K562 (cell line): Measurements from ENCODE around the gene APIP.

Source experiments
- ATF3 ChIP-seq, 2 experiments: fragments of 450-650 bp in 1 of 2; sonication (generic) in 1 of 2; formaldehyde crosslinking in 1 of 2; IDR thresholded peaks in 1 of 2; conservative IDR thresholded peaks in 1 of 2; 2 replicates each; pipeline versions ENCODE4 v1.6.1 to v1.8.1; 2016 to 2023; ENCODE audit warnings: mild to moderate bottlenecking in 2 of 2, moderate library complexity in 2 of 2, inconsistent platforms in 1 of 2, missing genetic modification reagents in 1 of 2
- NCOA1 ChIP-seq: fragments of 450-650 bp; IDR thresholded peaks from 2 replicates; pipeline ENCODE4 v1.6.1; 2016; ENCODE audit warnings: low read depth
- RNF219 ChIP-seq: fragments of 250-450 bp; sonication (Bioruptor Pico); IDR thresholded peaks from 2 replicates; pipeline ENCODE4 v1.5.0; 2022; ENCODE audit warnings: mild to moderate bottlenecking
- ZNF232 ChIP-seq: sonication (generic); formaldehyde crosslinking; IDR thresholded peaks from 2 replicates; pipeline ENCODE4 v1.8.0; 2022; ENCODE audit warnings: mild to moderate bottlenecking, missing genetic modification reagents
- ZSCAN29 ChIP-seq: fragments of 450-650 bp; IDR thresholded peaks from 2 replicates; pipeline ENCODE4 v1.6.1; 2017

GRCh38 chr11:34960277-34960676 lies 44.1 kb upstream of the APIP start:
- TF ChIP-seq RNF219 (CRISPR knock-in tag) (no peak), NCOA1 (no peak), ZNF232 (CRISPR knock-in tag) (no peak), ZSCAN29 (no peak), ATF3 (IDR thresholded peaks at IDR 0.05) (no peak), ATF3 (CRISPR knock-in tag; conservative IDR thresholded peaks at IDR 0.05) (no peak)
